T-cell (primary cell): ENCODE results near the gene RPP40. TPM values are rescaled to one million over a fixed set of nuclear protein-coding genes. Genes with fewer than 3 reads are reported as not detected.
"Not testable (repeated sequence)": the region's sequence is repeated elsewhere in the genome, so short reads cannot be mapped to it uniquely, and the experiment has no call there.

ENCODE experiments used
- ATAC-seq, 4 experiments: fragments of 200-7000 bp in 3 of 4; fragments of 150-1000 bp in 1 of 4; cut with Tn5 transposase; replicated peaks in 1 of 4; 1 replicate in 3 of 4; 2 replicates in 1 of 4; pipeline ENCODE4 v1.10.0; 2021; ENCODE audit warnings: moderate library complexity in 3 of 4, mild to moderate bottlenecking in 2 of 4, moderate number of reproducible peaks in 1 of 4
- CTCF ChIA-PET, 2 donors: fragments of 300-600 bp; sonication (Branson Sonifier 250); formaldehyde crosslinking; loops; one replicate each; lab custom pipeline; 2022; ENCODE audit warnings: antibody characterized with exemption in 2 of 2; lab: Charles Lee
- POLR2A ChIA-PET, 2 donors: fragments of 300-600 bp; sonication (Branson Sonifier 250); formaldehyde crosslinking; loops; one replicate each; lab custom pipeline; 2022; ENCODE audit warnings: antibody characterized with exemption in 2 of 2; lab: Charles Lee
- DNase-seq, 35 experiments: peaks; one replicate each; pipeline versions ENCODE4 v3.0.0 to v3.0.0-alpha.2; 2013 to 2023
- H3K27ac ChIP-seq: one replicate; pipeline ENCODE4 v1.5.1; 2013; ENCODE audit warnings: low read length
- H3K27me3 ChIP-seq, 2 experiments: replicated peaks in 1 of 2; 1 replicate in 1 of 2; 2 replicates in 1 of 2; pipeline versions ENCODE4 v1.6.1 to v1.7.0; 2013; ENCODE audit warnings: low read length in 1 of 2, mixed read lengths in 1 of 2; ENCODE audit not compliant: control insufficient read depth in 2 of 2, insufficient read depth in 2 of 2; ENCODE audit errors: extremely low read depth in 1 of 2
- H3K36me3 ChIP-seq, 2 donors: 1 replicate in 1 of 2; 2 replicates in 1 of 2; pipeline versions ENCODE4 v1.6.1 to v1.7.0; 2013; ENCODE audit warnings: low read length in 1 of 2; ENCODE audit not compliant: control insufficient read depth in 2 of 2, insufficient read depth in 1 of 2; ENCODE audit errors: extremely low read depth in 1 of 2
- H3K4me1 ChIP-seq, 2 experiments: 1 replicate in 1 of 2; 2 replicates in 1 of 2; pipeline versions ENCODE4 v1.6.1 to v1.7.0; 2013; ENCODE audit warnings: low read length in 2 of 2, mixed read lengths in 1 of 2; ENCODE audit not compliant: insufficient read depth in 2 of 2, control insufficient read depth in 1 of 2; ENCODE audit errors: extremely low read depth in 1 of 2
- H3K4me3 ChIP-seq, 2 donors: 1 replicate in 1 of 2; 2 replicates in 1 of 2; pipeline versions ENCODE4 v1.5.1 to v1.7.0; 2013; ENCODE audit warnings: mild to moderate bottlenecking in 2 of 2, low read length in 1 of 2, moderate library complexity in 1 of 2; ENCODE audit not compliant: control insufficient read depth in 1 of 2; ENCODE audit errors: extremely low read depth in 1 of 2
- H3K9me3 ChIP-seq: 2 replicates; pipeline ENCODE4 v1.7.0; 2013
- H3K27ac Mint-ChIP-seq, 2 donors: one replicate each; pipeline ENCODE4 v1.8.0; 2020 to 2021; ENCODE audit warnings: mild to moderate bottlenecking in 2 of 2, mixed read lengths in 2 of 2
- H3K27me3 Mint-ChIP-seq, 2 donors: one replicate each; pipeline ENCODE4 v1.8.0; 2021 to 2022; ENCODE audit warnings: mixed read lengths in 2 of 2
- H3K36me3 Mint-ChIP-seq: one replicate; pipeline ENCODE4 v1.8.0; 2021; ENCODE audit warnings: mixed read lengths
- H3K4me1 Mint-ChIP-seq, 3 donors: one replicate each; pipeline ENCODE4 v1.8.0; 2020 to 2022; ENCODE audit warnings: mixed read lengths in 3 of 3, mild to moderate bottlenecking in 1 of 3
- H3K4me3 Mint-ChIP-seq, 3 donors: one replicate each; pipeline ENCODE4 v1.8.0; 2020 to 2022; ENCODE audit warnings: mild to moderate bottlenecking in 3 of 3, mixed read lengths in 3 of 3, moderate library complexity in 3 of 3
- H3K9me3 Mint-ChIP-seq, 3 donors: one replicate each; pipeline ENCODE4 v1.8.0; 2020 to 2022; ENCODE audit warnings: mixed read lengths in 3 of 3
- WGBS: methylation state at CpG from one replicate; pipeline ENCODE4 v1.1.5; 2013; ENCODE audit warnings: missing lambda C conversion rate; ENCODE audit not compliant: insufficient coverage; 5-methylcytosine and 5-hydroxymethylcytosine counted together
- total RNA-seq, 35 experiments: library from RNA in 6 of 35; stranded (reverse) in 6 of 35; fragments of 120-200 nt in 1 of 35; gene quantifications; one replicate each; pipeline versions ENCODE4 v1.2.1 to v1.2.4 and lab custom pipeline; 2013 to 2026

The RPP40 gene
- total RNA-seq, 5 donors from 2014 or later (not counting 1 experiment from before 2014, with no cell fraction given): 2.0 to 7.8 (median 4.8) TPM

GRCh38 chr6:5011346-5011745 is 7.5 kb upstream of the RPP40 start:
- H3K27ac ChIP-seq: no peak overlapping the region
- POLR2A ChIA-PET: interaction anchor here (0.6 to 0.8 kb wide), 3 partner anchors 169 to 1078 kb away, joined by 3 to 5 read pairs (median 3); no protein-coding TSS in a partner anchor
- WGBS: 80% methylated on average over 5 of the region's 12 CpGs

GRCh38 chr6:5007531-5007930 is 3.7 kb upstream of the RPP40 start:
- Mint-ChIP-seq H3K27ac (no peak overlapping the region), H3K9me3 (no peaks in the 10 kb centered on the region), H3K4me1 (peaks cover 0 to 16% (median 14%) of the 10 kb centered on the region in 3 donors), H3K36me3 (peaks cover 5% of the 10 kb centered on the region), H3K27me3 (no peaks in the 10 kb centered on the region), H3K4me3 (no peak overlapping the region)
- ChIA-PET CTCF (no interaction called here), POLR2A (interaction anchor here in 1 of 2 donors (0.7 kb wide), 1 partner anchor 24 kb away, joined by 5 read pairs; no protein-coding TSS in a partner anchor)
- Histone ChIP-seq H3K4me1 (peaks cover 3 to 15% of the 10 kb centered on the region in 2 experiments), H3K4me3 (no peak overlapping the region), H3K27me3 (no peaks in the 10 kb centered on the region), H3K27ac (no peak overlapping the region), H3K9me3 (no peaks in the 10 kb centered on the region), H3K36me3 (no peaks in the 10 kb centered on the region)
- 86% methylated on average over 2 of the region's 3 CpGs for WGBS
- ATAC-seq (no peak), DNase-seq (no peak)

More at GRCh38 chr6:5011346-5011745, 7.5 kb upstream of the RPP40 start:
- H3K27ac Mint-ChIP-seq: no peak overlapping the region
- H3K27me3 ChIP-seq: no peaks in the 10 kb centered on the region
- H3K9me3 ChIP-seq: no peaks in the 10 kb centered on the region
- no peak overlapping the region for H3K4me3 Mint-ChIP-seq
- no peaks in the 10 kb centered on the region for H3K27me3 Mint-ChIP-seq
- H3K4me3 ChIP-seq: no peak overlapping the region
- H3K36me3 ChIP-seq: no peaks in the 10 kb centered on the region
- H3K4me1 ChIP-seq: no peaks in the 10 kb centered on the region
- no peak for DNase-seq
- H3K36me3 Mint-ChIP-seq: peaks cover 10% of the 10 kb centered on the region
- CTCF ChIA-PET: no interaction called here
- peaks cover 0 to 3% (median 3%) of the 10 kb centered on the region in 3 donors for H3K9me3 Mint-ChIP-seq
- no peak for ATAC-seq
- peaks cover 0 to under 1% (median 0%) of the 10 kb centered on the region in 3 donors for H3K4me1 Mint-ChIP-seq

GRCh38 chr6:5006222-5006621 is 2.4 kb upstream of the RPP40 start:
- peaks cover 0 to 2% of the 10 kb centered on the region in 2 donors for H3K36me3 ChIP-seq
- Mint-ChIP-seq H3K4me3 (peak overlapping the region in 1 of 3 donors; percentile 31), H3K4me1 (peaks cover 0 to 18% (median 14%) of the 10 kb centered on the region in 3 donors), H3K9me3 (no peaks in the 10 kb centered on the region), H3K27me3 (no peaks in the 10 kb centered on the region), H3K36me3 (peaks cover 11% of the 10 kb centered on the region), H3K27ac (no peak overlapping the region)
- ChIA-PET CTCF (interaction anchor here in 1 of 2 donors (0.9 kb wide), 1 partner anchor 21 kb away, joined by 5 read pairs; no protein-coding TSS in a partner anchor), POLR2A (interaction anchor here in 1 of 2 donors (0.7 kb wide), 1 partner anchor 847 kb away, joined by 7 read pairs; no protein-coding TSS in a partner anchor)
- WGBS: 98% methylated on average over 5 of the region's 6 CpGs
- no peak overlapping the region for H3K27ac ChIP-seq
- no peaks in the 10 kb centered on the region for H3K9me3 ChIP-seq
- H3K27me3 ChIP-seq: no peaks in the 10 kb centered on the region
- DNase-seq (no peak), ATAC-seq (no peak)
- peaks cover 3 to 15% of the 10 kb centered on the region in 2 experiments for H3K4me1 ChIP-seq
- no peak overlapping the region for H3K4me3 ChIP-seq

- Mint-ChIP-seq H3K36me3 (peaks cover 17% of the 10 kb centered on the region), H3K27ac (peak overlapping the region; percentile 93 to 96), H3K4me1 (peaks cover 0 to 18% (median 14%) of the 10 kb centered on the region in 3 donors), H3K4me3 (peak overlapping the region; percentile 24 to 89 (median 86))
- POLR2A ChIA-PET, H3K27me3 Mint-ChIP-seq, H3K4me3 ChIP-seq, H3K9me3 Mint-ChIP-seq, ATAC-seq, H3K9me3 ChIP-seq, H3K27me3 ChIP-seq, H3K36me3 ChIP-seq, DNase-seq, H3K27ac ChIP-seq: not testable (repeated sequence)
- H3K4me1 ChIP-seq: peaks cover 3 to 15% of the 10 kb centered on the region in 2 experiments
- 94% methylated on average over 2 of the region's 5 CpGs for WGBS
- CTCF ChIA-PET: interaction anchor here in 1 of 2 donors (0.9 kb wide), 1 partner anchor 22 kb away, joined by 5 read pairs; no protein-coding TSS in a partner anchor
Measured at GRCh38 chr6:5005038-5005433, 1.2 kb upstream of the RPP40 start.

- Histone ChIP-seq H3K36me3 (peaks cover 0 to 6% of the 10 kb centered on the region in 2 donors), H3K4me1 (peaks cover 3 to 15% of the 10 kb centered on the region in 2 experiments), H3K9me3 (no peaks in the 10 kb centered on the region), H3K4me3 (peak overlapping the region; percentile 67 to 81), H3K27me3 (no peaks in the 10 kb centered on the region), H3K27ac (peak overlapping the region; percentile 89)
- H3K9me3 Mint-ChIP-seq: no peaks in the 10 kb centered on the region
- CTCF ChIA-PET: interaction anchor here (0.7 kb wide), 2 partner anchors 203 to 212 kb away, joined by 3 to 10 read pairs; no protein-coding TSS in a partner anchor
- peak overlapping the region; percentile 93 to 96 for H3K27ac Mint-ChIP-seq
- peaks cover 0 to 18% (median 14%) of the 10 kb centered on the region in 3 donors for H3K4me1 Mint-ChIP-seq
- peak overlapping the region; percentile 86 to 90 (median 89) for H3K4me3 Mint-ChIP-seq
- DNase-seq (peak in 1 of 35 experiments; percentile 1), ATAC-seq (no peak)
- no peaks in the 10 kb centered on the region for H3K27me3 Mint-ChIP-seq
- H3K36me3 Mint-ChIP-seq: peaks cover 19% of the 10 kb centered on the region
- POLR2A ChIA-PET: interaction anchor here in 1 of 2 donors (0.6 kb wide), 1 partner anchor 251 kb away, joined by 3 read pairs; no protein-coding TSS in a partner anchor
- whole genome bisulfite sequencing: 71% methylated on average over 7 of the region's 12 CpGs
Measured at GRCh38 chr6:5004373-5005037, 668 bp upstream of the RPP40 start.

- Histone ChIP-seq H3K4me1 (peaks cover 3 to 14% of the 10 kb centered on the region in 2 experiments), H3K9me3 (no peaks in the 10 kb centered on the region), H3K27me3 (no peaks in the 10 kb centered on the region), H3K36me3 (peaks cover 9 to 20% of the 10 kb centered on the region in 2 donors), H3K27ac (no peak overlapping the region), H3K4me3 (no peak overlapping the region)
- Mint-ChIP-seq H3K27me3 (no peaks in the 10 kb centered on the region), H3K4me3 (no peak overlapping the region), H3K36me3 (peaks cover 62% of the 10 kb centered on the region), H3K4me1 (peaks cover 0 to 13% (median 12%) of the 10 kb centered on the region in 3 donors), H3K27ac (no peak overlapping the region), H3K9me3 (no peaks in the 10 kb centered on the region)
- DNase-seq (no peak), ATAC-seq (no peak)
- ChIA-PET CTCF (no interaction called here), POLR2A (no interaction called here)
- no CpG with 5 or more reads among the region's 2 CpGs for WGBS
Measured at GRCh38 chr6:4999586-4999985, 4.3 kb downstream of the RPP40 start.
